ENCODE data around the gene ASPHD2.

ASPHD2 gene

GRCh38 chr22:26401726-26402125 lies 27.3 kb upstream of the ASPHD2 start:
- TF ChIP-seq GATA3 (IDR thresholded peaks at IDR 0.05; ENCODE audit: low read depth, low read length) (no peak), GATA2 (IDR thresholded peaks at IDR 0.05; ENCODE audit: low read depth, low read length) (no peak)

DNA sequence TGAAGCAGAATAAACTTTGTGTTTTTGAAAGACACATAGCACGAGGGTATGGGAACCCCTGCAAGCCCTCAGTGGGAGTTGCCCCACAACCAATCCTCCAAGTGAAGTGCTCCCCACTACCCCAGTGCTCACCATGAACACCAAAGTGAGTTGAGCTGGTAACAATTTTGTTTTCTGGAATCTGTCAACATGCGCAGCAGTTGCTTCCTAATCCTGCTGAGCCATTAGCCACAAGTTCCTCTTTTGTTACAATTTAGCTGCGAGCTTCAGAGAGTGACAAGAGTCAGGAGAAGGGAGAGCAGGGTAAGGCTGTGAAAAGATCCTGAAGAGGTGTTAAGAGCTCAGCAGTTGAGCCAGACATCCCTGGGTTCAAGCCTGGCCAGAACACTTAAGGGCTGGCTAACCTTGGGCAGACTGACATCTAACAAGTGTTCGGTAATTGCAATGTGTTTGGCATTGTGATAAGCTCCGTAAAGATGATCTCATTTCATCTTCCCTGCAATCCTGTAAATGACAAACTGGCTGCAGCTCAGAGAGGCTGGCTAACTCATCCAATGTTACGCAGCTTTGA lies 24.1 kb upstream of the ASPHD2 start:
- TF ChIP-seq GATA2 (IDR thresholded peaks at IDR 0.05; ENCODE audit: low read depth, low read length) (no peak), GATA3 (IDR thresholded peaks at IDR 0.05; ENCODE audit: low read depth, low read length) (no peak)

DNA sequence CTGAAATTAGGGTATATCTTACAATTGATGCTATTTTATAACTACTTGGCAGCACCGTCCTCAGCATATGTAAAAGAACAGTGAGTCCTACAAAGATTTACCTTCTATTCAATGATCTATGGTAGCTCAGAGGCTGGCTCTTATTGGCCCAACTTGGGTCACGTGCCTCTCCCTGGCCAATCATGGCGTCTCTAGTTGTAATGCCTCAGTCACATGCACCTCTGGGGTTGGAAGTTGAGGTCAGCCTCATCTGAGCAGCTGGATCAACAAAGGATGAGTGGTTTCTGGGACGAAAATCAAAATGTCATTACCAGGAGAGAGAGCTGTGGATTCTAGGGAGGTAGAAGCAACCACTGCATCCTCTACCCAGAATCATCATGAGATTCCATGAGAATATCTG lies 22.9 kb upstream of the ASPHD2 start:
- TF ChIP-seq GATA3 (IDR thresholded peaks at IDR 0.05; ENCODE audit: low read depth, low read length): no peak
- no peak for TF ChIP-seq GATA2 (IDR thresholded peaks at IDR 0.05; ENCODE audit: low read depth, low read length)

DNA sequence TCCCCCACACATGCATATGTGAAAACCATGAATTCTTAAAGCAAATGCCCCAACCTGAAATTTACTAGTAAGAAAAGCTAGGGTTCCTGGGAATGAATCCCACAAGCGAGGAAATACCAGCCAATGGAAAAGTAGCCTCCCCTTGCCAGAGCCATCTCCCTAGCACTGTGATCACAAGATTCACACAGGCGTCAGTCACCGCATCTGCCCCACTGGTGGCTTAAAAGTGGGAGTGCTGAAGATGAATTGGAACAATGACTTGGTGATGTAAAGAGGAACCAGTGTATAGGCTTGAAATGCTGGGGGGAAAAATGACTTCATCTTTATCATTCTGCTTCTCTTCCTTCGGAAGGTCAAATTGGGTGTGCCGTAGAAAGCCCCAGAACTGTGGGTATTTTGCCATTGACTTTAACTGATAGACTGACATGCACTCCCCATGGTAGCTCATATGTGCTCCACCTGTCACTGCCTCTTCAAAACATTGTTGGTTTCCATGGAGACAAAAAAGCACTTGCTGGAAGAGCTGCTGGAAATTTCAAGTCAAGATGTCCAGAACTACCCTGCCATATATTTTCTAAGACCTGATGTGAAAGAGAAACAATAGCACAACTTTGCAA lies 19.2 kb upstream of the ASPHD2 start:
- TF ChIP-seq GATA3 (IDR thresholded peaks at IDR 0.05; ENCODE audit: low read depth, low read length) (no peak), GATA2 (IDR thresholded peaks at IDR 0.05; ENCODE audit: low read depth, low read length) (no peak)

- TF ChIP-seq GATA3 (IDR thresholded peaks at IDR 0.05; ENCODE audit: low read depth, low read length): no peak
- no peak for TF ChIP-seq GATA2 (IDR thresholded peaks at IDR 0.05; ENCODE audit: low read depth, low read length)
Measured at GRCh38 chr22:26410386-26410785, 18.7 kb upstream of the ASPHD2 start.

- TF ChIP-seq GATA3 (IDR thresholded peaks at IDR 0.05; ENCODE audit: low read depth, low read length) (no peak), GATA2 (IDR thresholded peaks at IDR 0.05; ENCODE audit: low read depth, low read length) (no peak)
Measured at GRCh38 chr22:26414347-26414746, 14.7 kb upstream of the ASPHD2 start.

DNA sequence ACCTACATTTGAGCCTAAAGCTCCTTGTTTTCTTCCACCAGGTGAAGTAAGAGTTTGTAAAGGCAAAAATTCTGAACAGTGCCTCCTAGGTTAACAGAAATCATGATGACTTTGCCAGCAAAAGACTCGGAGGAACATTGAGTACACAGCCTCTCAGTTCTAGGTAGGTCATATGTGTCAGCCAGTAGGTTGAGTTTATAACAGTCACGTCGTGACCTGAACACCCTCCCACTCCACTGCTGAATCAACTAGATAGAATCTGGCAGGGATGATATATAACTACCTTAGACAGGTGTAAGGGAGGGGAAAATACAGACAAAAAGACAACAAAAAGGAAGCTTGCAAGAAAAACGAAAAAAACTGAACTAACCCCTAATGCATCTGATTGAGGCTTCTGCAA lies 12.8 kb upstream of the ASPHD2 start:
- TF ChIP-seq GATA2 (IDR thresholded peaks at IDR 0.05; ENCODE audit: low read depth, low read length) (no peak), GATA3 (IDR thresholded peaks at IDR 0.05; ENCODE audit: low read depth, low read length) (no peak)

GRCh38 chr22:26416670-26417276 lies 12.3 kb upstream of the ASPHD2 start:
- TF ChIP-seq GATA2 (IDR thresholded peaks at IDR 0.05; ENCODE audit: low read depth, low read length) (no peak), GATA3 (IDR thresholded peaks at IDR 0.05; ENCODE audit: low read depth, low read length) (no peak)

DNA sequence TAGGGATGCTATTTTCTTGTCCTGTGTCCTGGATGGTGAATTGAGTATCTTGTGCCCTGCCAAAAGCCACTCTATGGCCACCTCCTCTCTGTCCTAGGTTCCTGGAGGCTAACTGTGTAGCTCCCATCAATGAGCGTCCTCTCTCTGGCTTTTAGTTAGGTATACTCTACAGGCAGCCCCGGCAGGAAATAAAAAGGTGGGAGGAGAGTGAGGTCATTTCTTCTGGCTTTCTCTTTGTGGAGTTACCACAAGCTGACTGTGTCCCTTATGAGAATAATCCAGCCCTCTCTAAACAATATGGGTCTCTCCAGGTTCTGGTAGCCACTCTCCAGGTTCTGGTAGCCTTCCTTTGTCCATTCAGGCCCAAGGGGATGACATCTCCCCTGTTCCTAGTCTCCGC lies 11.7 kb upstream of the ASPHD2 start:
- no peak for TF ChIP-seq GATA2 (IDR thresholded peaks at IDR 0.05; ENCODE audit: low read depth, low read length)
- no peak for TF ChIP-seq GATA3 (IDR thresholded peaks at IDR 0.05; ENCODE audit: low read depth, low read length)

- TF ChIP-seq GATA2 (IDR thresholded peaks at IDR 0.05; ENCODE audit: low read depth, low read length) (no peak), GATA3 (IDR thresholded peaks at IDR 0.05; ENCODE audit: low read depth, low read length) (no peak)
Measured at GRCh38 chr22:26418620-26419019, 10.4 kb upstream of the ASPHD2 start.

DNA sequence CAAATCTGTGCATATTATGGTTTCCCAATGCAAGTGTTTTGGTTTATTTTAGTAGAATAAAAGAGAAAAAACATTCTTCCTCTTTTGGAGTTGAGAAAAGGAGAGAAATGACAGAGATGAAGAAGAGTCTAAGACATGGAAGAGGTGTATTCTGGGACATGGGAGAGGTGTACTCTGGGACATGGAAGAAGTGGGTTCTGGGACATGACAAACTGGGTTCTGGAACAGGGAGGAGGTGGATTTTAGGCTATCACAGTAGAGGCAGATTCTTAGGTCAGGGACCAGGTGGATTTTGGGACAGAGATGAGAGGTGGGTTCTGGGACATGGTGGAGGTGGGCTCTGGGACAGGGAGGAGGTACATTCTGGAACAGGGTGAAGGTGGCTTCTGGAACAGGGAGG lies 2.1 kb upstream of the ASPHD2 start:
- TF ChIP-seq GATA3 (IDR thresholded peaks at IDR 0.05; ENCODE audit: low read depth, low read length): no peak
- TF ChIP-seq GATA2 (IDR thresholded peaks at IDR 0.05; ENCODE audit: low read depth, low read length): no peak

DNA sequence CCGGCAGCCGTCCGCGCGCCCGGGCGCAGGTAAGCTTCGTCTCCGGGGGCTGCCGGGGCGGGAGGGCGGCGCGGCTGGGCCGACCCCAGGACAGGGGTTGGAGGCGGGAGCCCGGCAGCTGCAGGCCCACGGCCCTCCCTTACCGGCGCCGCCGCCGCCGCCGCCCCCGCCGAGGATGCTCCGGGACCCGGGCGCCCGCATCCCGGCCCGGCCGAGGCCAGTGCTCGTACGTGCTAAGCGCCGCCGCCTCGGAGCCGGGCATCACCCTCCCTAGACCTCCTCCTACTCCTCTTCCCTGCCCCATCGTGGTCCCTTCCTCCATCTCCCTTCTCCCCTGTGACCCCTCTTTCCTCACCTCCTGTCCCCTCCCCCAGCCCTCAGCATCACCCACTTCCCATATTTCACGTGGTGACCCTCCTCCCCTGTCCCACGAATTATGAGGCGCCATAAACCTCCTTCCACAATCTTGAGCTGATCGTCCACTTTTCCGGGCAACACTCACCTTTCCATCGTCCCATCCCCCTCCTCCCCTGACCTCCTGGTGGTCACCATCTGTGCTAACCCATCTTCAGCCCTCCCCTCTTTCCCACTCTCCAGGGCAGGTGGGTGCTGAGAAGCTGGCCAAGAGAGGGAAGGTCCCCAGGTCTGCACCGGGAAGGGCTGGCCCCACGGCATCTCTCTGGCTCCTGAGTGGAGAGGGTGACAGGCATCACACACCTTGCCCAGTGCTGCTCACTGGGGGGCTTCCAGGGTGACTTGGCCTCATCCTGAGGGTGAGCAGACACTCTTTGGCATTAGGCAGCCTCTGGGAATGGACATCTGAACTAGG lies 612 bp downstream of the ASPHD2 start:
- no peak for TF ChIP-seq GATA3 (IDR thresholded peaks at IDR 0.05; ENCODE audit: low read depth, low read length)
- TF ChIP-seq GATA2 (IDR thresholded peaks at IDR 0.05; ENCODE audit: low read depth, low read length): no peak

DNA sequence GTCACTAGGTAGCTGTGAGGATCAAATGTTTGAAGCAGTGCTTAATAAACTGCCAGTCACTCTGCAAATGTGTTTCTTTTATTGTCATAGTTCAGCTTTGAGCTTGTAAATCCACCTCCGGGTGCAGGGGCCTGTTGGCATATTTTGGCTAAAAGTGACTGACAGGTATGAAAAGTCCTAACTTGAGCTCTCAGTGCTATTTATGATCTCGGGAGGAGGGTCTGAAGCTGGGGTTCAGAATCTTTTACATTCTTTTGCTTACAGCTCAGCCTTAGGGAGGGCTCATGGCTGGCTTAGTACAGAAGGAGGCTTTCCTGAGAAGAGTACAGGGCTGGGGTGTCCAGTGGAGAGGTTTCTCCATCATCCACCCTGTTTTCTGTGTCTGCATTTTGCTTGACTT lies 1.5 kb downstream of the ASPHD2 start:
- TF ChIP-seq GATA3 (IDR thresholded peaks at IDR 0.05; ENCODE audit: low read depth, low read length): no peak
- no peak for TF ChIP-seq GATA2 (IDR thresholded peaks at IDR 0.05; ENCODE audit: low read depth, low read length)

- no peak for TF ChIP-seq GATA3 (IDR thresholded peaks at IDR 0.05; ENCODE audit: low read depth, low read length)
- no peak for TF ChIP-seq GATA2 (IDR thresholded peaks at IDR 0.05; ENCODE audit: low read depth, low read length)
Measured at GRCh38 chr22:26431261-26431995, 2.4 kb downstream of the ASPHD2 start.
